HCT116 (cell line): Measurements from ENCODE around the gene NHLRC4.

Experiments used
- ATF3 ChIP-seq: IDR thresholded peaks from 2 replicates; pipeline ENCODE4 v1.6.1; 2012
- CEBPB ChIP-seq: IDR thresholded peaks from 2 replicates; pipeline ENCODE4 v1.6.1; 2012; ENCODE audit warnings: low read depth
- CTCF ChIP-seq, 3 experiments: fragments of 200-600 bp in 1 of 3; sonication (generic) in 1 of 3; IDR thresholded peaks in 2 of 3; conservative IDR thresholded peaks in 1 of 3; 2 replicates each; pipeline ENCODE4 v1.5.1; 2012 to 2017; ENCODE audit warnings: low read depth in 2 of 3, low read length in 2 of 3, antibody characterized with exemption in 1 of 3, borderline replicate concordance in 1 of 3, control low read depth in 1 of 3, mild to moderate bottlenecking in 1 of 3, mixed read lengths in 1 of 3, mixed run types in 1 of 3, moderate library complexity in 1 of 3; ENCODE audit not compliant: insufficient read depth in 1 of 3
- EZH2 ChIP-seq: fragments of 200-600 bp; sonication (generic); IDR thresholded peaks from 2 replicates; pipeline ENCODE4 v1.6.1; 2017; ENCODE audit warnings: antibody characterized with exemption, mixed run types
- POLR2A ChIP-seq: IDR thresholded peaks from 2 replicates; pipeline ENCODE4 v1.7.0; 2011; ENCODE audit warnings: borderline replicate concordance; ENCODE audit not compliant: insufficient read depth, insufficient read length; ENCODE audit errors: extremely low read depth
- POLR2AphosphoS5 ChIP-seq: IDR thresholded peaks from 2 replicates; pipeline ENCODE4 v1.6.1; 2011; ENCODE audit warnings: mild to moderate bottlenecking, low read depth, low read length, moderate library complexity
- YY1 ChIP-seq: IDR thresholded peaks from 2 replicates; pipeline ENCODE4 v1.6.1; 2011; ENCODE audit warnings: low read length, low read depth, moderate library complexity, mild to moderate bottlenecking; ENCODE audit not compliant: insufficient replicate concordance; ENCODE audit errors: extremely low read depth
- TF ChIP-seq, protein P1 (sequence below): IDR thresholded peaks from 2 replicates; pipeline ENCODE4 v1.6.1; 2012; ENCODE audit warnings: low read depth

- TF ChIP-seq, protein P1, sequence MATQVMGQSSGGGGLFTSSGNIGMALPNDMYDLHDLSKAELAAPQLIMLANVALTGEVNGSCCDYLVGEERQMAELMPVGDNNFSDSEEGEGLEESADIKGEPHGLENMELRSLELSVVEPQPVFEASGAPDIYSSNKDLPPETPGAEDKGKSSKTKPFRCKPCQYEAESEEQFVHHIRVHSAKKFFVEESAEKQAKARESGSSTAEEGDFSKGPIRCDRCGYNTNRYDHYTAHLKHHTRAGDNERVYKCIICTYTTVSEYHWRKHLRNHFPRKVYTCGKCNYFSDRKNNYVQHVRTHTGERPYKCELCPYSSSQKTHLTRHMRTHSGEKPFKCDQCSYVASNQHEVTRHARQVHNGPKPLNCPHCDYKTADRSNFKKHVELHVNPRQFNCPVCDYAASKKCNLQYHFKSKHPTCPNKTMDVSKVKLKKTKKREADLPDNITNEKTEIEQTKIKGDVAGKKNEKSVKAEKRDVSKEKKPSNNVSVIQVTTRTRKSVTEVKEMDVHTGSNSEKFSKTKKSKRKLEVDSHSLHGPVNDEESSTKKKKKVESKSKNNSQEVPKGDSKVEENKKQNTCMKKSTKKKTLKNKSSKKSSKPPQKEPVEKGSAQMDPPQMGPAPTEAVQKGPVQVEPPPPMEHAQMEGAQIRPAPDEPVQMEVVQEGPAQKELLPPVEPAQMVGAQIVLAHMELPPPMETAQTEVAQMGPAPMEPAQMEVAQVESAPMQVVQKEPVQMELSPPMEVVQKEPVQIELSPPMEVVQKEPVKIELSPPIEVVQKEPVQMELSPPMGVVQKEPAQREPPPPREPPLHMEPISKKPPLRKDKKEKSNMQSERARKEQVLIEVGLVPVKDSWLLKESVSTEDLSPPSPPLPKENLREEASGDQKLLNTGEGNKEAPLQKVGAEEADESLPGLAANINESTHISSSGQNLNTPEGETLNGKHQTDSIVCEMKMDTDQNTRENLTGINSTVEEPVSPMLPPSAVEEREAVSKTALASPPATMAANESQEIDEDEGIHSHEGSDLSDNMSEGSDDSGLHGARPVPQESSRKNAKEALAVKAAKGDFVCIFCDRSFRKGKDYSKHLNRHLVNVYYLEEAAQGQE: no peak
- TF ChIP-seq POLR2AphosphoS5: no peak
- no peak for TF ChIP-seq CTCF (IDR thresholded peaks at IDR 0.05 in 2 of 3, conservative IDR thresholded peaks at IDR 0.05 in 1 of 3; ENCODE audit: borderline replicate concordance in 1 of 3, insufficient read depth in 1 of 3, low read depth in 2 of 3, low read length in 2 of 3)
- TF ChIP-seq POLR2A: no peak
- TF ChIP-seq CEBPB: no peak
- no peak for TF ChIP-seq ATF3
- TF ChIP-seq EZH2: no peak
- no peak for TF ChIP-seq YY1
Measured at GRCh38 chr16:568401-569258, 1.8 kb downstream of the NHLRC4 start.
